GM21526 (cell line): ENCODE results near the gene STX10.
"Not testable (repeated sequence)": the region's sequence is repeated elsewhere in the genome, so short reads cannot be mapped to it uniquely, and the experiment has no call there.

Experiments
- ATAC-seq: cut with Tn5 transposase; IDR thresholded peaks from one replicate; pipeline ENCODE4 v1.9.1; 2021; ENCODE audit warnings: moderate library complexity; ENCODE audit not compliant: unreplicated experiment, low FRiP score

Gene STX10

GRCh38 chr19:13150187-13150930 is at the start of gene STX10, which contains the start of gene IER2:
Gene STX10, minus strand, starts transcription at chr19:13150375. Its CDS starts 202 bp downstream, at chr19:13150173.
Gene IER2, plus strand, starts transcription at chr19:13150411. Its CDS starts 2,776 bp downstream, at chr19:13153187.
- peak; percentile 38 for ATAC-seq

GRCh38 chr19:13198634-13199033 is 48.5 kb upstream of the STX10 start:
- no peak for ATAC-seq

GRCh38 chr19:13195678-13196077 is 45.5 kb upstream of the STX10 start:
- ATAC-seq: no peak

- no peak for ATAC-seq
These were observed 40.8 kb upstream of the STX10 start for GRCh38 chr19:13190781-13191540.

- ATAC-seq: no peak
These were observed 39.4 kb upstream of the STX10 start for GRCh38 chr19:13189600-13189999.

GRCh38 chr19:13187419-13187818 is 37.2 kb upstream of the STX10 start:
- ATAC-seq: no peak

GRCh38 chr19:13186688-13187087 is 36.5 kb upstream of the STX10 start:
- not testable (repeated sequence) for ATAC-seq

GRCh38 chr19:13185763-13186657 is 35.8 kb upstream of the STX10 start:
- ATAC-seq: not testable (repeated sequence)

GRCh38 chr19:13184926-13185325 is 34.8 kb upstream of the STX10 start:
- ATAC-seq: not testable (repeated sequence)

GRCh38 chr19:13181747-13182388 is 31.7 kb upstream of the STX10 start:
- ATAC-seq: no peak

- not testable (repeated sequence) for ATAC-seq
These were observed 28.1 kb upstream of the STX10 start for GRCh38 chr19:13178291-13178690.

- not testable (repeated sequence) for ATAC-seq
These were observed 27.4 kb upstream of the STX10 start for GRCh38 chr19:13177584-13177983.

GRCh38 chr19:13176345-13176744 is 26.2 kb upstream of the STX10 start:
- no peak for ATAC-seq

GRCh38 chr19:13173139-13173737 is 23.1 kb upstream of the STX10 start:
- no peak for ATAC-seq

- ATAC-seq: no peak
These were observed 22.4 kb upstream of the STX10 start for GRCh38 chr19:13172346-13173138.

- no peak for ATAC-seq
These were observed 21.0 kb upstream of the STX10 start for GRCh38 chr19:13171146-13171545.

GRCh38 chr19:13169769-13170168 is 19.6 kb upstream of the STX10 start:
- ATAC-seq: no peak

GRCh38 chr19:13166151-13166550 is 16.0 kb upstream of the STX10 start:
- ATAC-seq: not testable (repeated sequence)
